NB4 (cell line): ENCODE results near the gene EPB41L2.

Experiments
- DNase-seq: peaks from one replicate; pipeline ENCODE4 v3.0.0; 2010; ENCODE audit warnings: low read depth
- H3K4me3 ChIP-seq: one replicate; pipeline ENCODE4 v1.5.1; 2011; ENCODE audit warnings: mild to moderate bottlenecking, low read depth, low read length, moderate library complexity
- MYC ChIP-seq: IDR thresholded peaks from 2 replicates; pipeline ENCODE4 v1.6.1; 2011; ENCODE audit warnings: low read depth, low read length
- POLR2A ChIP-seq: IDR thresholded peaks from 2 replicates; pipeline ENCODE4 v1.6.1; 2011; ENCODE audit warnings: mild to moderate bottlenecking; ENCODE audit not compliant: insufficient read length; ENCODE audit errors: extremely low read depth
- TF ChIP-seq, protein P1 (sequence below): IDR thresholded peaks from 2 replicates; pipeline ENCODE4 v1.6.1; 2011; ENCODE audit warnings: low read depth, low read length
- TF ChIP-seq, protein P2 (sequence below): IDR thresholded peaks from one replicate; pipeline ENCODE4 v1.5.1; 2012; ENCODE audit warnings: low read depth, low read length

EPB41L2 gene

DNA sequence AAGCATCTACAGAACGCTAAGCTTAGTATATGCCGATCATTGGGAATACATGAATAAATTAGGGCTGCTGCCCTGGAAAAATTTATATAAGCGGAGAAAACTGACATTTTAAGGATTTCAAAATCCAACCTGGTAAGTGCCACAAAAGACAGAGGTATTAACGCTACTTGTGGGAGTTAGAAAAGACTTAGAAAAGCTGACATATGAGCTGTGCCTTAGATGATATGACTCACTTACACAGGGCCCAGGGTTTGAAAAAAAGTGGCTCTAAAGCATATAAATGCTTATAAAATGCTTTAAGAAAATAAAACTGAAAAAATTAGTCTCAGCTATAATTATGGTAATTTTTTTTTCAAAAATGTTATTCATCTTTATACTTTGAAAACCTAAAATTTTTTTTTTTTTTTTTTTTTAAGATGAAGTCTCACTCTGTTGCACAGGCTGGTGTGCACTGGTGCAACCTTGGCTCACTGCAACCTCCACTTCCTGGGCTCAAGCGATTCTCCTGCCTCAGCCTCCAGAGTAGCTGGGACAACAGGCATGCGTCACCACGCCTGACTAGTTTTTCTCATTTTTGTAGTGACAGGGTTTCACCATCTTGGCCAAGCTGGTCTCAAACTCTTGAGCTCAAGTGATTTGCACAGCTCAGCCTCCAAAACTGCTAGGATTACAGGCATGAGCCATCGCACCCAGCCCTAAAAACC lies 25.7 kb downstream of the EPB41L2 start:
- no peak overlapping the region for H3K4me3 ChIP-seq
- TF ChIP-seq POLR2A (no peak), MYC (no peak)
- TF ChIP-seq, protein P1, sequence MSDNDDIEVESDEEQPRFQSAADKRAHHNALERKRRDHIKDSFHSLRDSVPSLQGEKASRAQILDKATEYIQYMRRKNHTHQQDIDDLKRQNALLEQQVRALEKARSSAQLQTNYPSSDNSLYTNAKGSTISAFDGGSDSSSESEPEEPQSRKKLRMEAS, result no peak
- TF ChIP-seq, protein P2, sequence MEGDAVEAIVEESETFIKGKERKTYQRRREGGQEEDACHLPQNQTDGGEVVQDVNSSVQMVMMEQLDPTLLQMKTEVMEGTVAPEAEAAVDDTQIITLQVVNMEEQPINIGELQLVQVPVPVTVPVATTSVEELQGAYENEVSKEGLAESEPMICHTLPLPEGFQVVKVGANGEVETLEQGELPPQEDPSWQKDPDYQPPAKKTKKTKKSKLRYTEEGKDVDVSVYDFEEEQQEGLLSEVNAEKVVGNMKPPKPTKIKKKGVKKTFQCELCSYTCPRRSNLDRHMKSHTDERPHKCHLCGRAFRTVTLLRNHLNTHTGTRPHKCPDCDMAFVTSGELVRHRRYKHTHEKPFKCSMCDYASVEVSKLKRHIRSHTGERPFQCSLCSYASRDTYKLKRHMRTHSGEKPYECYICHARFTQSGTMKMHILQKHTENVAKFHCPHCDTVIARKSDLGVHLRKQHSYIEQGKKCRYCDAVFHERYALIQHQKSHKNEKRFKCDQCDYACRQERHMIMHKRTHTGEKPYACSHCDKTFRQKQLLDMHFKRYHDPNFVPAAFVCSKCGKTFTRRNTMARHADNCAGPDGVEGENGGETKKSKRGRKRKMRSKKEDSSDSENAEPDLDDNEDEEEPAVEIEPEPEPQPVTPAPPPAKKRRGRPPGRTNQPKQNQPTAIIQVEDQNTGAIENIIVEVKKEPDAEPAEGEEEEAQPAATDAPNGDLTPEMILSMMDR, result no peak
- no peak for DNase-seq

DNA sequence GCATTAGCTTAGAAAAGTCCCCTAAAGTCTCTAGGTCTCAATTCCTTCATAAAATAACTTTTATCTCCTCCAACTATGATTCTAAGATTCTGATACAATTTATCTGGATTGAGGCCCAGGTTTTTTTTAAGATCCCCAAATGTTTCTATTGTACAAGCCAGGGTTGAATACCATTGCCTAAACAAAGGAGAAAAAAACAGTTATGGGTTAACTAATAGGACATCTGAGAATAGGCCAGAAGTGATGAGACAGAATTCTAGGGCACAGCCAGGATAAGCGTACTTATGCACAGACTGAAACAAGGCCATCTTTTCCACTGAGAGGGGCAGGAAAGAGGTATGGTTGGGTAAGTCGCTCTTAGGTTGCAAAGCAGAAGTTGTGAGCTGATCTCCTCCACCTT lies 26.4 kb downstream of the EPB41L2 start:
- TF ChIP-seq, protein P2, result no peak
- TF ChIP-seq, protein P1, result no peak
- TF ChIP-seq MYC (no peak), POLR2A (no peak)
- no peak for DNase-seq
- no peak overlapping the region for H3K4me3 ChIP-seq

DNA sequence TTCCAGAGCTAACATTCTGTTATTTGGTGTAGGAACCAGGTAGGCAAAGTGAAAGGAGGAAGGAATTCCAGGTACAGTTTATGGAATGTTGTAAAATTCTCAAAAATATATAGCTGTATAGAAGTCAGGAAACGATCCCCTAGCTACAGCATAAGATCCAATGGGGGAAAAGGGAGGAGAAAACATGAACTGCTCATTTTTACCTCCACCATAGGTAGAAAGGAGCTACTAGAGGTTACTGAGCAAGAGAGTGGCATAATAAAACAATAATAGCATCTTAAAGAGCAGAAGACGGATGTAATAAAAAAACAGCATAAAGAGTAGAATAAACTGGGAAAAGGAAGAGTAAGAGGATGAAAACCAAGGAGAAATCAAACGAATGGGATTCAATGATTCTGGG lies 26.9 kb downstream of the EPB41L2 start:
- no peak for DNase-seq
- H3K4me3 ChIP-seq, result no peak overlapping the region
- TF ChIP-seq, protein P1, result no peak
- TF ChIP-seq, protein P2, result no peak
- TF ChIP-seq POLR2A, result no peak
- TF ChIP-seq MYC, result no peak

DNA sequence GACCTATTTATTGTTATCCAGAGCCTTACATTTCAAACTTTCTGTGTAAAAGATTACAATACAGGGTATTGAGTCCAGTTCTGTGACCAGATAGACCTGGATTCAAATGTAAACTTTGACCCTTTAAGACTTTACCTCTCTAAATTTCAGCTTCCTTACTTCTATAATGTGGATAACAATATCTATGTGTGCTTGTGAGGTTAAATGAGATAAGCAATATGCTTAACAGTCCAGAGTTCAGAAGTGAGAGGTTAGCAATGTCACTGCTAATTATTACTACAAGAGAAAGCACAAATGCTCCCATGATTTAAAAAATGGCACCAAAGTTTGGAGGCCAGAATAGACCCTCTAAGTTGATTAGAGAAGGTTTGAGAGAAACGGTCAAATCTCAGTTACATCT lies 27.5 kb downstream of the EPB41L2 start:
- DNase-seq, result no peak
- H3K4me3 ChIP-seq, result no peak overlapping the region
- TF ChIP-seq, protein P1, result no peak
- TF ChIP-seq POLR2A (no peak), MYC (no peak)
- TF ChIP-seq, protein P2, result no peak

DNA sequence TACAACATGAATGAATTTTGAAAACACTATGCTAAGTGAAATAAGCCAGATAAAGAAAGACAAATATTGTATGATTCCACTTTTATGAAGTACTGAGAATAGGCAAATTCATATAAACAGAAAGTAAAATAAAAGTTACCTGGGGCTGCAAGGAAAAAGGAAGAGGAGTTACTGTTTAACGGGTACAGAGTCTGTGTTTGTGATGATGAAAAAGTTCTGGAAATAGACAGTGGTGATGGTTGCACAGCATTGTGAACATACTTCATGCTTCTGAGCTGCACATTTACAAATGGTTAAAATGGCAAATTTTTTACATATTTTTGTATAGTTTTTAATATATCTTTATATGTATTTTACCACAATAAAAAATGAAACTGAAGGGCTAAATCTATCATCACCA lies 29.4 kb downstream of the EPB41L2 start:
- TF ChIP-seq, protein P1, result no peak
- no peak for TF ChIP-seq POLR2A
- TF ChIP-seq MYC, result no peak
- TF ChIP-seq, protein P2, result no peak
- no peak for DNase-seq
- no peak overlapping the region for H3K4me3 ChIP-seq
